CD4-positive, alpha-beta T cell treated with Interleukin-4 for 1 hour (primary cell): Measurements from ENCODE around the gene CPED1.
"Not testable (repeated sequence)": the region's sequence is repeated elsewhere in the genome, so short reads cannot be mapped to it uniquely, and the experiment has no call there.

Experiments
- DNase-seq, 2 donors: peaks; one replicate each; pipeline ENCODE4 v3.0.0-alpha.2; 2020 to 2022

CPED1 gene

DNA sequence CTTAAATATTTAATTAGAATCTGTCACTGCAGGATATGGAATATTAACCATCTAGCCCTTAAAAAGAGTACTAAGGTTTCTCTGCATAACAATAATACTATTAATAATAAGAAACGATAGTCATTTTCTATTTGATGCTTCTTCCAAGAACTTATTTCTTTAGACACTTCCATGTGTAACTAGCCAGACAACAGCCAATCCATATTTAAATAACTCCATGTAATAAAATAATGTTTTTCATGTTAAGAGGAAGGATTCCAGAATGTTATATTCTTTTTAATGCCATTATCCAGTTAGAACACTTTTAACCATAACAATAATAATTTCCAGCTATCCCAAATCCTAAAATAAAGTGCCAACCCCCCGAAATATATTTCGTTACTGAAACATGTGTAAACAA lies 170.2 kb downstream of the CPED1 start:
- no peak for DNase-seq

DNA sequence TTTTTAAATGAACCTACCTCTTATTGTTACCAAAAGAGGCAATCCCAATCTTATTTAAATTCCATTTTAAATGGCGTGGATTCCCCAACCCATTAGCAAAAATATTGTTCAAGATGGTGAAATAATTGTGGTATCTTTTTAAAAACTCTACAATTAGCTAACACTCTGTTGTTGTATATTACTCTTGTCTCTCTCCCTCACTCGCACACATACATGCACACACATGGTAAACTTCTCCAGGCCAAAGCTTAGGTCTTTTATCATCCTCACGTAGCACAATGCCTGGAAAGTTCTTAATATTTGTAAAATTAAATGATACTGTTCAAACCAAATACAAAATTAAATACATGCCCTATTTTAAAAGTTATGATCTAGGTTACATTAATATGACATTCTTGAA lies 171.0 kb downstream of the CPED1 start:
- DNase-seq, result no peak

DNA sequence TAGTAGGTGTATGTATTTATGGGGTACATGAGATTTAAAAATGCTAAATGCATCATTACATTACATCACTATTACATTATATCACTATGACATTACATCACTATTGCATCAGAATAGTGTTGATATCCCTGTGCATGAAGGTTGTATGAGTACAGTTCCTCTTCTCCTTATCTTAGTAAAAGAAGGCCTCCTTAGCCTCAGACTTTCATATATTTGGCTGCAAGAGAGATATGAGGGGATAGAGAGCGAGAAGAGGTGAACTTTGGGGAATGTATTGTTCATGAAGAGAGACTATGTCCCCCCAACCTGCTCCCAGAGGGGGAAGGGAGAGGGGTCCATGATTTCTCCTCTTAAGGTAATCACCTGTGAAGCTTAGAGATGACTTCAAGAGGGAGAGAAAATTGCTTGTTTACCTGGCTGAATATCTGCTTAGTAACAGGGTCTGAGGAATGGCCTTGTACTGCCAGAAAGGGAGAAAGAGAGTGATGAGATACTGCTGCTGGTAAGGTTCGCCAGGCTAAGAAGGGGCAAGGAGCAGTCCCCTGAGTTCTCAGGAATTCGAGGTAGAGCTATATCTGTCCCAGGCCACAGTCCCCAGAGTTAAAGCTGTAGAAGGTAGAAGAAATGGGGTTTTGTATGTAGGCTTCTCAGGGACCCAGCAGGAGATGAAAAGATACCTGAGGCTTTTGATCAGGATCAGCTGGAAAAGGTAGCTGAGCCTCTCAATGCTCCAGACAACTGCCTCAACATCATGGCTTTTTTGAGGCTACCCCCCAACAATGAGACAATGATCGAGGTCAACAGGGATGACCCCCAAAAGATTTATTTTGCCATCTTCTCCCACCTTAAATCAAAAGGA lies 171.9 kb downstream of the CPED1 start:
- DNase-seq, result no peak

DNA sequence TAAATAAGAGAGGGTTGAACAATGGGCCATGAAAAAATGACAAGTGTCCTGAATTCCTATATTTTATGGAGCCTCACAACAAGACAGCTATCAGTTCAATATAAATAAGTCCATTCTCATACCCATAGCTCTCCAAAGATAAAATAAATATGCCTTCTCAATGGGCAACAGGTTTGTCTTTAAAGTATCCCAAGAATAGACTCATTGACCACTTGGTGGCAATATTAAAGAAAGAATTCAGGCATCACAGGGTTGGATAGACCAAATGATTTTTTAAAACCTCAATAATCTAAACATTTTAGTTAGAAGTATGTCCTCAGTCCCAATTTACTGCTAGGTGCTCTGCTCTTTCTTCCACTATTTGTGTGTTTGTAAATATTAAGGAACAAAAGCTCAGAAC lies 175.2 kb downstream of the CPED1 start:
- DNase-seq, result no peak

DNA sequence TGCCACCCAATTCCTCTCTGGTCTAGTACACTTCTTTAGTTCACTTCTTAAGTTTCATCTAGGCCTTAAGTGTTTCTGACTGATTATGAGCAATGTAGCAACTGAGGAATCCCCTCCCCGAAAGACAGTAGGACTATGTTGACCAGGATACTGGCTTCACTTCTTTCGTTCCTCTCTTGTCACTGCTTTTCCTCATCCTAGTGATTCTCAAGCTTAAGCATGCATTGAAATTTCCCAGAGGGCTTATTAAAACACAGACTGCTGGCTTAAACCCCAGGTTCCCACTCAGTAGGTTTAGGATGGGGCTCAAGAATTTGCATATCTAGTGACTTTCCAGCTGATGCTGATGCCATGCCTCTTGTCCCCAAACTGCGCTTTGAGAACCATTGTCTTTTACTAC lies 175.7 kb downstream of the CPED1 start:
- DNase-seq, result no peak

- no peak for DNase-seq
Observed at GRCh38 chr7:121166916-121167315, 178.4 kb downstream of the CPED1 start.

- DNase-seq, result no peak
Observed at GRCh38 chr7:121167971-121168370, 179.5 kb downstream of the CPED1 start.

DNA sequence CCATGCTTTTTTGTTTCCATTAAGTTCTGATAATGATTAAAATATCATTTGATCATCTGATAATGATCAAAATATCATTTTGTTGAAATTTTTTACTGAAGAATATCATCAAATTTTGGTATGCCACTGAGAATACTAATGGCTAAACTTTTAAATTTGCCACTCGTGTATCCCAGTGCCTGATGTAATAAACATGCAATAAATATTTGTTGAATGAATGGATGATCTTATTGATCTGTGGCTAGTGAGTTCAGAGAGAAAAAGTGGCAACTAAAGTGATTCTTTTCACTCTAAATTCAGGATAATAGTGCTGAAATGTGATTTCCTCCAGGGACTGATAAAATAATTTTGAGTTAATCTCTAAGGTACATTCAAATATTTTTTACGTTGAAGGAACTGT lies 181.0 kb downstream of the CPED1 start:
- DNase-seq, result no peak

- no peak for DNase-seq
Observed at GRCh38 chr7:121172484-121172883, 184.0 kb downstream of the CPED1 start.

GRCh38 chr7:121175826-121176225 lies 187.3 kb downstream of the CPED1 start:
- DNase-seq, result no peak

DNA sequence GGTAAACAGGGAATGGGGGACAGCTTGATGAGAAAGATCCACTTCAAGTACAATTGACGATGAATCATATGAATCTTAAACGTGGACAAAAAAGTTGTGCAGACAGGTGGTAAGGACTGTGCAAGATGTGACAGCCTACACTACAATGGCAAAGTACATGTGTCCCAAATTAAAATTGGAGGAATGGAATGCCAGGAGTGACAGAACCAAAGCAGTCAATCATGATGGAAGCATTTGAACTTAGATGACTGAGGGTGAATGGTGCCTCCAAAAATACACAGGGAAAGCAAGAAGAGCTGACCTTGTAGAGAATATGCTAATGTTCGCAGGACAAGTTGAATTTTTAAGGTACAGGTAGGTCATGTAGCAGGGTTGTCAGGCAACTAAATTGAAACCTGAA lies 189.9 kb downstream of the CPED1 start:
- no peak for DNase-seq

DNA sequence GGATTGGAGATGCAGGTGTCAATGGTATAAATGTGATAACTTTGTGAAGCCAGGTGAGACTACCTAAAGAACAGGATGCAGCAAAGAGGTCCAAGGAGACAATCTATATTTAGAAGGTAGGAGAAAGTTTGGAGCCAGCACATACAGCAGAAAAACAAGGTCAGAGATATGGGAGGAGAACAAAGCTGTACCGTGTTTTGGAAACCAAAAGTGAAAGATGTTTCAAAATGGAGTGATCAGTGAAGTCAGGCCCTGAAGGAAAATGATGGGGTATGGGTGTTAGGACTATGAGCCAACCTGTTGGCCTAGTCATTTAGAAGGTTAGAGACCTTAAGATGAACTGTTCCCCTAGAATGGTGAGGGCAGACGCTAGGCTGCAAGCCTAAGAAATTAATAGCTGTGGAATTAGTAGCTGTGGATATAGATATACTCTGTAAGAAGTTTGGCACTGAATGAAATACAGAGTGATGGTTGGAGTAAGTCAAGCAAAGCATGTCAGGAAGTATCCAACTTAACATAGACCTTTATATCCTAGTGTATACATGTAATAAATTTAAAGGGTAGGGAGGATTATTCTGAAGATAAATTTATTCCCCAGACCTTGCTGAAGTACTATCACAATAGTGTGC lies 190.5 kb downstream of the CPED1 start:
- no peak for DNase-seq

GRCh38 chr7:121180436-121181063 lies 192.0 kb downstream of the CPED1 start:
- peak in 1 of 2 donors; percentile 18 for DNase-seq

DNA sequence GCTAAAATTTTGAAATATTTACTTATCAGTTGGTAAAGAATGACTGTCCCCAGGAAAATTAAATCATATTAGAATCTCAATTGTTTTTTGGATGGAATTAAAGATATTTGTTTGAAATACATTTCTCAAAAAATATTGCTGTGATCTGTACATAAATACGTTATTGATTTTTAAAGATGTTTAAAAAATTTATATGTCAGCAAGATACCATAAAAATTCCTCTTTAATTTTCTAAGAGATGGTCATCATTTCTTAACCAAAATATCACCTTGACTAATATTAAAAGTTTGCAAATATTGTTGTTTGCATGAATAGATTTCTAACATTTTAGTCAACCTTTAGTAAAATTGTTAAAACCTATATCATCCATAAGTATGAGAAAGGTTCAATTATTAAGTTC lies 192.8 kb downstream of the CPED1 start:
- DNase-seq, result no peak

- DNase-seq, result no peak
Observed at GRCh38 chr7:121182281-121182680, 193.8 kb downstream of the CPED1 start.

GRCh38 chr7:121182902-121183301 lies 194.4 kb downstream of the CPED1 start:
- no peak for DNase-seq

DNA sequence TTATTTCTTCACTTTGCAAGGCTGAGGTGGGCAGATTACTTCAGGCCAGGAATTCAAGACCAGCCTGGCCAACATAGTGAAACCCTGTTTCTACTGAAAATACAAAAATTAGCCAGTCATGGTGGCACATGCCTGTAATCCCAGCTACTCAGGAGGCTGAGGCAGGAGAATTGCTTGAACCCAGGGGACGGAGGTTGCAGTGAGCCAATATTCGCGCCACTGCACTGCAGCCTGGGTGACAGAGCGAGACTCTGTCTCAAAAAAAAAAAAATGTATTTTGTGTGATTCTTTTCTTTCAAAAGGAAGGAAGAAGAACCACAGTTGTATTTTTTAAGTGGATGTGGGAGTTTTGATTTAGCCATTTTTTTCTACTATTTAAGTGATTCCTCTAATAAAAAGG lies 195.4 kb downstream of the CPED1 start:
- not testable (repeated sequence) for DNase-seq

DNA sequence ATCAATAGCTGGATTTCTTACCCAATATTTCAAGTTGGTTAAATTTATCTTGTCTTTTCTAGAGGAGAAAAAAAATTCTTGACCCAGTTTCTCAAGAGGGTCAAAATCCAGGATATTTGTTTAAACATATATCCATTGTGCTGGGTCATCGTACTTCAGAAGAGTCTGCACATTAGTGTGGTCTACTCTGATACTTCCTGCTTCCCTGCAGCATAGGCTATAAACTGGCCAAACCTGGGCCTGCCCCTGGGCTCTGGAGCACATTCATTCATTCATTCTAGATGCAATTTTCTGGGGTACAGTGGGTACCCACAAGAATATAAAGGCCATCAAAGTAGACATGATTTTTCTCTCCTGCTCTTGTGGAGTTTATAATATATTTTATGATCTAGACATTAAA lies 198.2 kb downstream of the CPED1 start:
- DNase-seq, result no peak

DNA sequence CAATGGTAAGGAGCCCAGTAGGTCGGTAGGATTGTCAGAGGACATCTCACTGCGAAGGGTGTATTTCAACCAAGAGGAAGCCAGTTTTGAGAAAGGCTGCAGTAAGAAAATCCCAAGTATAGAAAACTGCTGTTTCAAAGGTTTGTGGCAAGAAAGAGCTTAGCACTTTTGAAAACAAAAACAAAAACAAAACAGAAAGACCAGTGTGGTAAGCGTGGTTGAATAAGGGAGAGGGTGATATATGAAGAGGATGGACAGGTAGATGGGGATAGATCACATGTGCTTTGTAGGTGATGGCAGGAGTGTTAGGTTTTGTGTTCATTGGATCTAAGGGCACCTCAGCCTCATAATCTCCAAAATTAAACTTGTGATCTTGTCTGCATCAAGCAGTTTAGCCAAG lies 198.7 kb downstream of the CPED1 start:
- DNase-seq, result no peak

- DNase-seq, result no peak
Observed at GRCh38 chr7:121187676-121188075, 199.2 kb downstream of the CPED1 start.

DNA sequence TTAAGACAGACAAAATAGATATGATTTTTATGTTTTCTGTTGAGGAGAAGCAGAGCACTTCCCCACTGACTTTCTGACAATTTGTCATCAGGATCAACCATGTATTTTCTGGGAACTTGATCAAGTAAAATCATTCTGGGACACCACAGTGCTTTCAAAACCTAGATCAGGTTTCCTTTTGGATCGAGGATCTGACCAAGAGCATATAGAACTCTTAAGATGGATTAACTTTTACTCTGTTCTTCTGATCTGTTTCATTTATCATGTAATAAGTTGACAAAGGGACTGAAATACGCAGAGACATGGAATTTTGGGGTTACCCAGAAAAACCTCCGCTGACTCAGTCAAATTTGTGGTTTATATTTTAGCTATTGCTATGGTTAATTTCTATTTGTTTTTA lies 204.3 kb downstream of the CPED1 start:
- DNase-seq, result no peak

DNA sequence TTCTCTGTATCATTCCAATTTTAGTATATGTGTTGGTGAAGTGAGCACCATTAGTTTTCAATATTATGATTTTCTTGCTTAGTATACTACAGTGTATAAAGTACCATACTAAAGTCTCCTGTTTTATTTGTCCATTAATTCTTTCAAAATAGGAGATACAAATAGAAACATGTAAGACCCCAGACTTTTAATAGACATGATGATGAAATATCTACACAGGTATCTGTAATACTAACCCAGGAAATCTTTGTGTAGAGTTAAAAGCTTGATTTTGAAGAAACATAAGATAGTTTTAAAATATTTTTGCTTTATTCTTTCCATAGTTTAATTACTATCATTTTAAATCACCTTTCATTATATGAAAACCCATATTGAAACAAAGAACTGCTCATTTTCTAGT lies 206.5 kb downstream of the CPED1 start:
- no peak for DNase-seq

GRCh38 chr7:121195874-121196273 lies 207.4 kb downstream of the CPED1 start:
- DNase-seq, result no peak

DNA sequence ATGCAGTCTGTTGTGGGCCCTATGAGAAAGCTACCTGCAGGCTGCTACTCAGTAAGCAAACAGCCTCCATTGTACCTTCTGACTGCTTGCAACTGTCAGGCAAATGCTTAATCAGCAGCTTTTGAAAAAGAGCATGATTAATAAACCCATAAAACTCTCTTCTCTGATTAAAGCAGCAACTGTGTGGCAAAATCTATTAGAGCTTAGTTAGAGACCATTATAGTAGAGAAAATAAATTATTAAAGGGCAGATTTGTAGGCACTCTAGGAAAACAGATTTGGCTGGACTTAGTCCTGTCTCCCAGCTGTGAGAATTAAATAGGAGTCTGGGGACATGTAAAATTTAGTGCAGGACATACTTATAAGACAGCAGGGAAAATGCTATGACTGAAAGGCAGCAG lies 207.8 kb downstream of the CPED1 start:
- DNase-seq, result no peak
